Heart left ventricle (tissue), 13 donors: ENCODE data around the gene GALNT18.

ENCODE experiments used
- CTCF ChIP-seq, 12 donors: fragments of 200-600 bp; sonication (generic) in 4 of 12; IDR thresholded peaks; one replicate each; pipeline versions ENCODE4 v1.5.0 to v1.8.0; 2018 to 2022; ENCODE audit warnings: antibody characterized with exemption in 12 of 12, mild to moderate bottlenecking in 5 of 12
- POLR2A ChIP-seq, 2 donors: fragments of 450-650 bp; IDR thresholded peaks; one replicate each; pipeline ENCODE4 v1.6.1; 2017; ENCODE audit warnings: antibody characterized with exemption in 2 of 2, mild to moderate bottlenecking in 2 of 2, moderate library complexity in 2 of 2
- donor health status: ischemic (EF 13 %, LVEDD 7.1; RV severe dilation, severe dysfunction).
- donor health status: DM: no; HTN: yes; CAD: no.
- donor health status: DM: no; HTN: no; CAD: no.
- donor health status: ischemic (EF 25% LVEDD 6.9; RV normal size, moderate dysfunction).
- donor health status: ischemic (EF 25% LVEDD 5.7; RV mildly dilated, moderate dysfunction).
- donor health status: ischemic (EF 35%, LVEDD 5.7; RV mildly dilated, moderate dysfunction).
- donor health status: nonischemic (EF 11% LVEDD 7.7; RV severe dilation, severe dysfunction).
- donor health status: DM: yes; HTN: yes; CAD: no.
- donor health status: PGD.
- donor health status: ischemic (EF 29% LVEDD 5.4; RV normal size, mild dysfunction).
- donor health status: nonischemic (EF 23%, LVEDD 6.1; RV moderate dilation, normal function).

GRCh38 chr11:11540157-11540556, 81.6 kb downstream of the GALNT18 start:
- TF ChIP-seq POLR2A (IDR thresholded peaks at IDR 0.05) (no peak), CTCF (IDR thresholded peaks at IDR 0.05) (no peak)
